ENCODE measurements around the gene GMPR.

Gene GMPR

GRCh38 chr6:16272201-16272600 is 33.8 kb downstream of the GMPR start:
- no peak for DNase-seq (ENCODE audit: low read depth)

- DNase-seq (ENCODE audit: low read depth): no peak
These were observed 34.9 kb downstream of the GMPR start for GRCh38 chr6:16273256-16273655.

- DNase-seq (ENCODE audit: low read depth): no peak
These were observed 36.1 kb downstream of the GMPR start for GRCh38 chr6:16274483-16274882.

GRCh38 chr6:16274885-16275589 is 36.6 kb downstream of the GMPR start:
- no peak for DNase-seq (ENCODE audit: low read depth)

GRCh38 chr6:16277101-16277981 is 39.0 kb downstream of the GMPR start:
- DNase-seq (ENCODE audit: low read depth): peak; percentile 53

GRCh38 chr6:16278048-16278724 is 39.8 kb downstream of the GMPR start:
- no peak for DNase-seq (ENCODE audit: low read depth)

- no peak for DNase-seq (ENCODE audit: low read depth)
These were observed 40.4 kb downstream of the GMPR start for GRCh38 chr6:16278750-16279149.

GRCh38 chr6:16279243-16279642 is 40.9 kb downstream of the GMPR start:
- no peak for DNase-seq (ENCODE audit: low read depth)

GRCh38 chr6:16282370-16282769 is 44.0 kb downstream of the GMPR start:
- no peak for DNase-seq (ENCODE audit: low read depth)

- no peak for DNase-seq (ENCODE audit: low read depth)
These were observed 46.1 kb downstream of the GMPR start for GRCh38 chr6:16284472-16284871.

- DNase-seq (ENCODE audit: low read depth): no peak
These were observed 47.2 kb downstream of the GMPR start for GRCh38 chr6:16285467-16286150.

- DNase-seq (ENCODE audit: low read depth): no peak
These were observed 47.8 kb downstream of the GMPR start for GRCh38 chr6:16286151-16286522.

GRCh38 chr6:16288163-16288562 is 49.8 kb downstream of the GMPR start:
- no peak for DNase-seq (ENCODE audit: low read depth)

GRCh38 chr6:16291739-16292138 is 53.4 kb downstream of the GMPR start:
- DNase-seq (ENCODE audit: low read depth): no peak

GRCh38 chr6:16292432-16292831 is 54.0 kb downstream of the GMPR start:
- DNase-seq (ENCODE audit: low read depth): no peak

- DNase-seq (ENCODE audit: low read depth): no peak
These were observed 54.6 kb downstream of the GMPR start for GRCh38 chr6:16292942-16293341.

GRCh38 chr6:16294371-16294770 is 56.0 kb downstream of the GMPR start:
- no peak for DNase-seq (ENCODE audit: low read depth)

GRCh38 chr6:16295060-16295459 is 56.7 kb downstream of the GMPR start:
- no peak for DNase-seq (ENCODE audit: low read depth)

- DNase-seq (ENCODE audit: low read depth): no peak
These were observed 57.1 kb downstream of the GMPR start for GRCh38 chr6:16295471-16295870.

- DNase-seq (ENCODE audit: low read depth): no peak
These were observed 57.8 kb downstream of the GMPR start for GRCh38 chr6:16296061-16296670.

GRCh38 chr6:16299861-16300260 is 61.5 kb downstream of the GMPR start:
- DNase-seq (ENCODE audit: low read depth): no peak

GRCh38 chr6:16301511-16301910 is 63.1 kb downstream of the GMPR start:
- DNase-seq (ENCODE audit: low read depth): no peak
